GM21390 (cell line): ENCODE data around the gene CAMK2G.
"Not testable (repeated sequence)": the region's sequence is repeated elsewhere in the genome, so short reads cannot be mapped to it uniquely, and the experiment has no call there.

Experiments used
- ATAC-seq: cut with Tn5 transposase; IDR thresholded peaks from one replicate; pipeline ENCODE4 v1.9.1; 2021; ENCODE audit not compliant: unreplicated experiment

Gene CAMK2G

DNA sequence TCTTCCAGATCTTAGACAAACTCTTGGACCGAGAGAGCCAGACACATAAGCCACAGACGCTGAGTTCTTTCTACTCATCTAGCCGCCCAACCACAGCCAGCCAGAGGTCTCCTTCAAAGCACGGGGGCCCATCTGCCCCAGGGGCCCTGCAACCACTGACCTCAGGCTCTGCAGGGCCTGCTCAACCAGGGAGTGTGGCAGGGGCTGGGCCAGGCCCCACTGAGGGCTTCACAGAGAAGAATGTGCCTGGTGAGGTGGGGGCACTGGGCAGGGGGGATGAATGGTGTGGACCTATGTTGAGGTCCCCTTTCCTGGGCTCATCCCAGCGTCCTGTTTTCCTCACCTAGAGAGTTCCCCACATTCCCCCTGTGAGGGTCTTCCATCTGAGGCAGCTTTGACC is 77.6 kb downstream of the CAMK2G start:
- no peak for ATAC-seq

DNA sequence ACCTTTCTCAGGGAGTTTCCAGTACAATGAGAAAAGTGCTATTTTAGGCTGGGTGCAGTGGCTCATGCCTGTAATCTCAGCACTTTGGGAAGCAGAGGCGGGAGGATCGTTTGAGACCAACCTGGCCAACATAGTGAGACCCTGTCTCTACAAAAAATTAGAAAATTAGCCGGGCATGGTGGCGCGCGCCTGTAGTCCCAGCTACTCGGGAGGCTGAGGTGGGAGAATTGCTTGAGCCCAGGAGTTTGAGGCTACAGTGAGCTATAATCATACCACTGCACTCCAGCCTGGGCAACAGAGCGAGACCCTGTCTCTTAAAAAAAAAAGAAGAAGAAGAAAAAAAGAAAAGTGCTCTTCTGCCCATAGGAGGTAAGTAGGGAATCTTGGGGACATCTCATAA is 78.3 kb downstream of the CAMK2G start:
- not testable (repeated sequence) for ATAC-seq

DNA sequence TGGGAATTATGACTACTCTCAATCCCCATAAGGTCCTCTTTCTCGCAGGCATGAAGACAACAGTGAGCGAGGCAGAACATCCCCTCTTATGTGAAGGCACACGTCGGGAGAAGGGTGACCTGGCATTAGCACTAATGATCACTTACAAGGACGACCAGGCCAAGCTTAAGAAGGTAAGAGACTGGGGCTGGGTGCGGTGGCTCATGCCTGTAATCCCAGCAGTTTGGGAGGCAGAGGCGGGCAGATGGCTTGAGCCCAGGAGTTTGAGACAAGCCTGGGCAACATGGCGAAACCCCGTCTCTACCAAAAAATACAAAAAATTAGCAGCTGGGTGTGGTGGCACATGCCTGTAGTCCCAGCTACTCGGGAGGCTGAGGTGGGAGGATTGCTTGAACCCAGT is 78.9 kb downstream of the CAMK2G start:
- ATAC-seq: not testable (repeated sequence)

DNA sequence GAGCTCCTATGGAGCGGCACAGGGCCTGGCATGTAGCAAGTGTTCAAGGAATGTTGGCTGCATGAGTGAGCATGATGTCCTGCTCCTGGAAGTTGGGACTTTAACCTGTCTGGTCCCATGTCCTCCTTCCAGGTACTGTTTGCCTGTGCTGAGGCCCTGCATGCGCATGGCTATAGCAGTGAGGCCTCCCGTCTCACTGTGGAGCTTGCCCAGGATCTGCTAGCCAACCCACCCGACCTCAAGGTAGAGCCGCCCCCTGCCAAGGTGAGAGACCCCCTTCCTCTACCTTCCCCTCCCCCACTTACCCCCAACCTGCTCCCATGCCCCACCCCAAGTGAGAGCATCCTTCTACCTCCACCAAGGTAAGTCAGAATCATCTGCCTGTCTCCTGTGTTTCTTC is 80.9 kb downstream of the CAMK2G start:
- no peak for ATAC-seq

- no peak for ATAC-seq
Observed at GRCh38 chr10:73791871-73792400, 82.4 kb downstream of the CAMK2G start.

DNA sequence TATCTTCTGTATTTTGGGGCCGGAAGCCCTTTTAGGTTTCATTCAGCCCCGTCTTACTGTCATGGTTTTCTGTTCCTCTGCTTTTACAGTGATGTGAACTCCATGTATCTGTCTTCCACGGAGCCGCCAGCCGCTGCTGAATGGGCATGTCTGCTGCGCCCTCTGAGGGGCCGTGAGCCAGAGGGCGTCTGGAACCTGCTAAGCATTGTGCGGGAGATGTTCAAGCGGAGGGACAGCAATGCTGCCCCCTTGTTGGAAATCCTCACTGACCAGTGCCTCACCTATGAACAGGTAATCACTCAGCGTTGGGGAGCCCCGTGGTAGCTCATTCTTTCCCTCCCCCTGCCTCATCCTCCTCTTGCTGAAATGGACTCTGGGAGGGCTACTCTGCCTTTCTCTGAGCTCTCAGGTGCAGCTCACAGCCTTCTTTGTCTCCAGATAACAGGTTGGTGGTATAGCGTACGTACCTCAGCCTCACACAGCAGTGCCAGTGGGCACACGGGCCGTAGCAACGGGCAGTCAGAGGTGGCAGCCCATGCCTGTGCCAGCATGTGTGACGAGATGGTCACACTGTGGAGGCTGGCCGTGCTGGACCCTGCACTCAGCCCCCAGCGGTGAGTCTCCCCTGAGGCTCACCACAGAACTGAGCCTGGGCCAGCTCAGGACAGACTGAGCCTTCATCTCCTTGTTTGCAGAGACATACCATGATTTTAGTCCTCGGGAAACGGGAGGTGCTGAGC is 83.3 kb downstream of the CAMK2G start:
- no peak for ATAC-seq

- ATAC-seq: no peak
Observed at GRCh38 chr10:73789659-73790055, 84.7 kb downstream of the CAMK2G start.

DNA sequence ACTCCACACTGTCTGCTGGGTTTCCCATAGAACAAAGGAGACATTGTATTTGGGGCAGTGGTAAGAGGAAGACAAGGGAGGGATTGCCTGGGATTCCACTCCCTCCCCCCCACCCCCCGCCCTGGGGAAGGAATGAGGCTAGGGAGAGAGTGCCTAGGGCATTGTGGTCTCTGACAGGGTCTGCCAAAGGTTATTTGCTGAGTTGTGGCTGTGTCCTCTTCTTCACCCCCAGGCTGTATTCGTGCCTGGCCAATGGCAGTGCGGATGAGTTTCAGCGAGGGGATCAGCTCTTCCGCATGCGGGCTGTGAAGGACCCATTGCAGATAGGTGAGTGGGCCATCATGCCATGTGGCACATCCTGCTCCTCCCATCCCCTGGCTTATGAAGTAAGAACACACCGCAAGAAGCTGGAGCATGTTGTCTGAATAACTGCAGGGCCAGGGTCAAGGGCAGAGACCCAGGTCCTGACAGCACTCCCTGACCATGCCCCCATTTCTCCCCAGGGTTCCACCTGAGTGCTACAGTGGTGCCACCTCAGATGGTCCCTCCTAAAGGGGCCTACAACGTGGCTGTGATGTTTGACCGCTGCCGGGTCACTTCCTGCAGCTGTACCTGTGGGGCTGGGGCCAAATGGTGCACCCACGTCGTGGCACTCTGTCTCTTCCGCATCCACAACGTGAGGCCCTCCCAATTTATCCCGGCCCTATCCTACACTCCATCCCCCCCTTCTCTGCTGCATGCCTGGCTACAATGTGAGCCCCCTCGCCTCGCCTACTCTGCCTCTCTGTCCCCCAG is 85.3 kb downstream of the CAMK2G start:
- ATAC-seq: no peak

DNA sequence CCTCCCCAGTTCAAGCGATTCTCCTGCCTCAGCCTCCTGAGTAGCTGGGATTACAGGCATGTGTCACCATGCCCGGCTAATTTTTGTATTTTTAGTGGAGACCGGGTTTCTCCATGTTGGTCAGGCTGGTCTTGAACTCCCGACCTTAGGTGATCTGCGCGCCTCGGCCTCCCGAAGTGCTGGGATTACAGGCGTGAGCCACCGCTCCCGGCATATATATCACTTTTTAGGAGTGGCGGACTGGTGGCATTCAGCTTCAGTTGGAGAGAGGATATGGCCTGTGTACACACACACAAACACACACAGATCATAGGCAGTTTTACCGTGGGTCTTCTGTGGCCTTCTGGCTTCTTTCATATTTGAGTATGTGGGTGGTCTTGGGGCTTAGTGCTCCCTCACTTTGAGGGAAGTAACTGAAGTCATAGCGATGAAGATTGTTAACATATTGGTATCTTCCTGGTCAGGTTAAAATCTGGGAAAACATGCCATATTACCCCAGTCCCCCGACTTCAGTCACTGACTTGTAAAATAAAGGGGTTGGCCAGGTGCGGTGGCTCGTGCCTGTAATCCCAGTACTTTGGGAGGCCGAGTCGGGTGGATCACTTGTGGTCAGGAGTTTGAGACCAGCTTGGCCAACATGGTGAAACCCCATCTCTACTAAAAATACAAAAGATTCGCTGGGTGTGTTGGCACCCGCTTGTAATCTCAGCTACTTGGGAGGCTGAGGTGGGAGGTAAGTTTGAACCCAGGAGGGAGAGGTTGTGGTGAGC is 87.1 kb downstream of the CAMK2G start:
- ATAC-seq: not testable (repeated sequence)

GRCh38 chr10:73786512-73786885 is 87.9 kb downstream of the CAMK2G start:
- ATAC-seq: no peak

DNA sequence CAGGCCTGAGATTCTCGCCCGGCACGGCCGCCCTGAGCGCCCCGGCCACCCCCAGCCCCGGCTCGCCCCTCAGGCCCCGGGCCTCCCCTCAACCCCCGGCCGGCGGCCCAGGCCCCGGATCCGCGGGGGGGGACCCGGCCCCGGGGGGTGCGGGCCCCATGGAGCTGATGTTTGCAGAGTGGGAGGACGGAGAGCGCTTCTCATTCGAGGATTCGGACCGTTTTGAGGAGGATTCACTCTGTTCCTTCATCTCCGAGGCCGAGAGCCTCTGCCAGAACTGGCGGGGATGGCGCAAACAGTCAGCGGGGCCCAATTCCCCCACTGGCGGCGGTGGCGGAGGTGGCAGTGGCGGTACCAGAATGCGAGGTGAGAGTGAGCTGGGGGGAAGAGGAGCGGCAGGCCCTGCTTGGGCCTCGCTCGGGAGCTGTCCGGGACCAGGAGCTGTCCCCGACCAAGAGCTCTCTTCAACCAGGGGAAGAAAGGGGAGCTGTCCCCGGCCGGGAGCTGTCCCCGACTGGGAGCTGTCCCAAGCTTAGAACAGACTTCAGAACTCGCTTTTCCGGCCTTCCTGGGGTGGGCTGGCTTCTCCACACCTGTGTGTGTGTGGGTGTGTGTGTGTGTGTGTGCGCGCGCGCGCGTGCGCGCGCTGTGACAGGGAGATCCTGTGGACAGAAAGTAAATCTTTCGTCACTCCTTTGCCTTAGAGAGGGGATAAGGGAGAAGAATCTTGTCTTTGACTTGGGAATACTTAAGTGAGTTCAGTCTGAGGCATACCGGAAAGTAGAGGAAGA is 88.4 kb downstream of the CAMK2G start:
- ATAC-seq: no peak

- peak; percentile 70 for ATAC-seq
Observed at GRCh38 chr10:73785211-73785720, 89.1 kb downstream of the CAMK2G start, which contains the start of gene ZSWIM8. Gene ZSWIM8, plus strand, starts transcription at chr10:73785606. Its CDS starts 273 bp downstream, at chr10:73785879.

DNA sequence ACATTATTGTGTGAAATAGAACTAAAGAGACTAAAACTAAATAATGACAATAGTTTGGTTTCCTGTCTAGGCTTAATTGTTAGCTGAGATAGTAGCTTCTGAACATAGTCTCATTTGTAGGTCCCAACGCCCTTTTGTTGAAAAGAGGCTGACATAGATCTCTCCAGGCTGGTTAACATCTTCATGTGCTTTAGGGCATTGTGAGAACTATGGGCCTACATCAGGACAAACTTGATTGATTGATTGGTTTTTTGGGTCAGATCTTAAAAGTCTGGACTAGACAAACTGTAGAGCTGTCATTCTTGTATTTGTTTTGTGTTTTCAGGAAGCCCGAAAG is 91.6 kb downstream of the CAMK2G start:
- ATAC-seq: no peak

DNA sequence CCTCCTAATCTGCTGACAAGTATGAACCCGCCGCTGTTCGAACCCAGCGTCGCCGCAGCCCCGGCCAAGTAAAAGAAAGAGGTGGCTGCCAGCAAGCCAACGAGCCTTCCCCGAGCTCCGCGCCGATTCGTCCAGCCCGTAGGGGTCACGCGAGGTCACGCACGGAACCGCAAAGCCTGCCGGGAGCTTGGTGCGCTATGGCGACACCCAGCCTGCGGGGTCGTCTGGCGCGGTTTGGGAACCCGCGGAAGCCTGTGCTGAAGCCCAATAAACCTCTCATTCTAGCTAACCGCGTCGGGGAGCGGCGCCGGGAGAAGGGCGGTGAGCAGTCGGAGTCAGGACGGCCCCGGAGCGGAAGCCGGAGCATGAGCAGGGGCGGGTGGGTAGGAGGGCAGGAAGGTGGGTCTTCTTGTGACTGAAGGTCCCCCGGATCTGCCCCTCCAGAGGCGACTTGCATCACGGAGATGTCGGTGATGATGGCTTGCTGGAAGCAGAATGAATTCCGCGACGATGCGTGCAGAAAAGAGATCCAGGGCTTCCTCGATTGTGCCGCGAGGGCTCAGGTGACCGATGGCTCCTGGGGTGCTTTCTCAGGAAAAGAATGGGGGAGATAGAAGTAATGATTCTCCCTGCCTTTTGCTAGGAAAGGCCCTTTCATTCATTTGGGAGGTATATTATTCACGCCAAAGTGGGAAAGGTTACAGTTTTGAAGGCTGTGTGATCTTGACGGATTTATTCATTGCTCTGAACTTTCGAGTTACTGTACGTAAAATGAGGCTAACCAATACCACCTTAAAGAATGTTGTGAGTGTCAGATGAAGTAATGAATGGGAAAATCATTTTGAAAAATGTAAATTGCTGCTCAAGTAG is 92.2 kb downstream of the CAMK2G start, which contains the start of gene CHCHD1:
Gene CHCHD1, plus strand, starts transcription at position 170 of the 870 bp plus-strand sequence. Its CDS starts 28 bp downstream, at position 198.
- peak; percentile 55 for ATAC-seq

DNA sequence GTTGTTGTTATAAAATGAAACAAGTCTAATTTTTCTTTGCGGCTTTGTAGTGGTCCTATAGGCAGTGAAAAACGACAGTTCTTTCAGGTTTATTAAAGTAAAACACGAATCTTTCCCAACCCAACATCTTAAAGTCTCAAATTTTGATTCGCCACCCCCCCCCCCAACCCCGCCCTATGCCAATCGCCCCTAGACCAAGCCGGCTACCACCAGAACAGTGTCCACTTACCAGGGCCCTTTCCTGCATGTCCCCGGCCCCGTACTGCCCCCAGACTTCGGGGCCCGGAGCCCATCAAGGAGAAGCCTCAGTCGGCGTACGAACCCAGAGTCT is 92.8 kb downstream of the CAMK2G start:
- no peak for ATAC-seq

DNA sequence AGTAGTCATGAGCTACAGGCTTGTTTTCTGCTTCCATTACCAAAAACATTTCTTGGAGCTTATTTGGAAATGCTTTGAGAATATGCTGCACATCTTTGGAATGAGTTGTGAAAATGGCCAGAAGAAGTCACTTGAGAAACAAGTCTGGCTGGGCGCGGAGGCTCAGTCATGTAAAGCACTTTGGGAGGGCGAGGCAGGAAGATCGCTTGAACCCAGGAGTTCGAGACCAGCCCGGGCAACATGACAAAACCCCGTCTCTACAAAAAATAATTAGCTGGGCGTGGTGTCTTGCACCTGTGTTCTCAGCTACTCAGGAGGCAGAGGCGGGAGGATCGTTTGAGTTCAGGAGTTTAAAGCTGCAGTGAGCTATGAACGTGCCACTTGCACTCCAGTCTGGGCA is 93.4 kb downstream of the CAMK2G start:
- ATAC-seq: no peak

DNA sequence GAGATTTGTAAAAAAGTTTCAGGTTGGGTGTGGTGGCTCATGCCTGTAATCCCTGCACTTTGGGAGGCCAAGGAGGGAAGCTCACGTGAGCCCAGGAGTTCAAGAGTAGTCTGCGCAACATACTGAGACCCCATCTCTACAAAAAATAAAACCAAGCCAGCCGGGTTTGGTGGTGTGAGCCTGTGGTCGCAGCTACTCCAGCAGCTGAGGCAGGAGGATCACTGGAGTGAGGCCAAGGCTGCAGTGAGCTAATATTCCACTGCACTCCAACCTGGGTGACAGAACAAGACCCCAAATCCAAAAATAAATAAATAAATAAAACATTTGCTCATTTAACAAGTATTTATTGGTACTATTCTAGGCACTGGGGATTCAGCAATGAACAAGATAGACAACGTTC is 94.1 kb downstream of the CAMK2G start:
- no peak for ATAC-seq

DNA sequence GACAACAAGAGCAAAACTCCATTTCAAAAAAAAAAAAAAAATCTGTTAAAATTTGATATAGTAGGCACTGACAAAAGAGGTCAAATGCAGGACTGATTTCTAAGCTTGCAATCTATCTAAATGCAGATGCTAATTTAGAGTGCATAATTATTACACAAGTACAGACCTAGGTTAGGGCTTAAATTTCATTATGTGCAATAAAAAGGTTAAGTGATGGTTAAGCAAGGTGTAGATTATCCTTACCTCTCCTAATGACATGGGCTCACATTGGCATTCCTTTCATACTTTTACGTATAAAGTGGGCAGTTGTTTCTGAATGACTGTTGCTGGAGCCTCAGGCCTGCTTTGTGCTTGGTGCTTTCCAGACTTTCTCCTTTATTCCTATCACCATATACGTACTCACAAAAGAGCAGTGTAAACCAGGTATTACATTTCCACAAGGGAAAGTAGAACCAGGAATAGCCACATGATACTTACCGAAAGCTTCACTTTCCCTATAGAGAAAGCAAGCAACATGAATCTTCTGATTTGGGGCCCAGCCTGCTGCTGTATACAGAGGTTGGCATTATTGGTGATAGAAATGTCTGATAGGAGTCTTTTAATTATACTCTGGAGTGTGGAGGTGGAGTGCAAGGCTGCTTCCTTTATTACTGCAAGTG is 94.7 kb downstream of the CAMK2G start:
- ATAC-seq: no peak

DNA sequence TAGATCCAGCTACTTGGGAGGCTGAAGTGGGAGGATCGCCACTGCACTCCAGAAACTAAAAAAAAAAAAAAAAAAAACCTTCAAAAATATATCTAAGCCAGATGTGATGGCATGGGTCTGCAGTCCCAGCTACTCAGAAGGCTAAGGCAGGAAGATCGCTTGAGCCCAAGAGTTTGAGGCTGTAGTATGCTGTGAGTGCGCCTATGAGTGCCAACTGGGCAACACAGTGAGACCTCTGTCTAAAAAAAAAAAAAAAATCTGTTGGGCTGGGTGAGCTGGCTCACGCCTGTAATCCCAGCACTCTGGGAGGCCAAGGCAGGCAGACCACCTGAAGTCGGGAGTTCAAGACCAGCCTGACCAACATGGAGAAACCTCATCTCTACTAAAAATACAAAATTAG is 95.3 kb downstream of the CAMK2G start:
- no peak for ATAC-seq
